Hematopoietic multipotent progenitor cell treated with erythropoietin and hydrocortisone succinate and interleukin-3 and kit ligand, for 8 days (in vitro differentiated cells): ENCODE data around the gene PBRM1.

Source experiments
- DNase-seq: peaks from one replicate; pipeline ENCODE4 v3.0.0-alpha.2; 2015

The PBRM1 gene

GRCh38 chr3:52685709-52686691 lies at the start of gene PBRM1, which contains the start of gene GNL3:
Gene PBRM1 (minus strand): TSS chr3:52685913.
Gene GNL3 (plus strand): TSS chr3:52686032. CDS start chr3:52686093, 61 bp downstream.
- peak; percentile 94 for DNase-seq

- no peak for DNase-seq
Observed at GRCh38 chr3:52733256-52733891, 47.7 kb upstream of the PBRM1 start.

- DNase-seq = no peak
Observed at GRCh38 chr3:52731590-52731989, 45.9 kb upstream of the PBRM1 start.

GRCh38 chr3:52730681-52731080 lies 45.0 kb upstream of the PBRM1 start:
- DNase-seq = no peak

GRCh38 chr3:52728753-52729152 lies 43.0 kb upstream of the PBRM1 start:
- DNase-seq = peak; percentile 35

- DNase-seq = no peak
Observed at GRCh38 chr3:52724511-52724910, 38.8 kb upstream of the PBRM1 start.

GRCh38 chr3:52723935-52724334 lies 38.2 kb upstream of the PBRM1 start:
- DNase-seq = no peak

GRCh38 chr3:52722491-52722890 lies 36.8 kb upstream of the PBRM1 start:
- no peak for DNase-seq

- DNase-seq = no peak
Observed at GRCh38 chr3:52721730-52722008, 36.0 kb upstream of the PBRM1 start.

GRCh38 chr3:52721002-52721729 lies 35.5 kb upstream of the PBRM1 start:
- peak; percentile 31 for DNase-seq

- no peak for DNase-seq
Observed at GRCh38 chr3:52719618-52720017, 33.9 kb upstream of the PBRM1 start.

GRCh38 chr3:52715714-52716305 lies 30.1 kb upstream of the PBRM1 start:
- no peak for DNase-seq

GRCh38 chr3:52714335-52715302 lies 28.9 kb upstream of the PBRM1 start:
- no peak for DNase-seq

- no peak for DNase-seq
Observed at GRCh38 chr3:52712291-52713212, 26.8 kb upstream of the PBRM1 start.

GRCh38 chr3:52710512-52710911 lies 24.8 kb upstream of the PBRM1 start:
- DNase-seq = no peak

- DNase-seq = no peak
Observed at GRCh38 chr3:52707585-52707984, 21.9 kb upstream of the PBRM1 start.

- DNase-seq = peak; percentile 87
Observed at GRCh38 chr3:52705688-52706686, 20.3 kb upstream of the PBRM1 start, which contains the start of the genes GLT8D1 and SPCS1. Gene GLT8D1 (minus strand): TSS chr3:52705791. CDS start chr3:52700460, 5,331 bp downstream. Gene SPCS1 (plus strand): TSS chr3:52706106. CDS start chr3:52706247, 141 bp downstream.

- no peak for DNase-seq
Observed at GRCh38 chr3:52705438-52705687, 19.6 kb upstream of the PBRM1 start.
